ENCODE measurements around the gene MTMR2.

The MTMR2 gene

DNA sequence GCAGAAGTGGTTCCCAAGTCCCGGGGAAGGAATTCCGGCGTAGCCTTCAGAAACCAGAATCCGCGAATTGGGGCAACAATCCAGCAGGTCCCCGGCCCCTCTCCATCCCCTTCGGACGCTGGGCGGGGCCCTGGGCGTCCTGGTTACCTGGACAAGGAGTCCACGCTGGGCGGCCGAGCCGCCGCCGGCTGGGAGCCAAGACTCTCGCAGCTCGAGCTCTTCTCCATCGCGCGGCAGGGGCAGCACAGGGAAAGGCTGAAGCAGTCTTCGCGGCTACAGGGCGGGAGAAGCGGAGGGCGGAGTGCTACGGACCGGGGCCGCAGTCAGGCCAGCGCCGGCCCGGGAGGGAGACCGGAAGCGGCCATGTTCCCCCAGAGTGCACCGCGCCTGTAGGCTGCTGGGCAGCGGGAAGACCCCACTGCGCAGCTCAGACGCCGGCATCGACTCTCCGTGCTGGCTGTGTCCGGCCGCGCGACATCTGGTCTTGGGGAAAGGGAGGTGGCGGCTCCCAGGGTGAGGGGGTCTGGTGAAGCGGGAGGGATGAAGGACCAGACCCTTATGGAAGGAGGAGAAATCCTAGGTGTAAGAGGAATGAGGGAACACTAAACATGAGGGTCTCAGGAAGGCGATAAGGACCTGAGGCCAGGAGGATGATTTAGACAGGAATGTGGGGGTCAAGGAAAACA, at the start of gene MTMR2:
Gene MTMR2 (minus strand): TSS at position 380 of the 686 bp plus-strand sequence. CDS start 153 bp downstream, at position 227.
- peak; percentile 42 for DNase-seq

DNA sequence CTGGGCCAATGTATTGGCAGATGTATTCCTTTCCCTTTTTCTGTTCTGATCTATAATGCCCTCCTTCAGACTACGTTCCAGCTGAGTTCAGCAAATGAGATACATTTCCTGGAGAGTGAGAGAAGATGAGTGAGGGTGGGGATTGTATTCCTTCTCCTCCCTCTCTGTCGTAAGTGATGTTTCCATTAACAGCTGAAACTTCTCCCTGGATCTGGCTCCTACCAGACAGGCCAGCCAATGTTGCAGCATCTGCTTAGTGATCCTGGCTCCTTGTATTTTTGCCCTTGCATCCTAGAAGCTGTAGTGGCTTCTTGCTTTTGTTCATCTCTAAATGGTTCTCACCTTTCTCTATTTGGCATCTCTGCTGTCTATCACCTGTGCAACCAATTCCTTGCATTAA, 48.2 kb upstream of the MTMR2 start:
- DNase-seq, result no peak

DNA sequence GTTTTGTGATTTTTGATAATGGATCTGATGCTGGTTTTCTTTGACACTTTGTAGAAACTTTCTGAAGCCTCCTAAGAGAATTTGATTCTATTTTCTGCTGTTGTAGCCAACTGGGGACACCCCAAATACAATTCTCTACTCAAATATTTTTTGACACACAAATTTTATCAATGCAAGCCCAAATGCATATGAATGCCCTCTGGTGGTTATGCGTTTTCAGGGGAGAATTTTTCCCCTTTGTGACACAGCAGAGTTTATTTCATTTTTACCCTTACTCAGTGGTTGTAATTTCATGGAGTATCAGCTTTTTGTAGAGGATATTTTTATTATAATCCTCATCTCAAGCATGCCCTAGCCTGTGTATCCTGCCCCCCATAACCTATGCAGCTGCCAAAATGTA, 44.7 kb upstream of the MTMR2 start:
- no peak for DNase-seq

DNA sequence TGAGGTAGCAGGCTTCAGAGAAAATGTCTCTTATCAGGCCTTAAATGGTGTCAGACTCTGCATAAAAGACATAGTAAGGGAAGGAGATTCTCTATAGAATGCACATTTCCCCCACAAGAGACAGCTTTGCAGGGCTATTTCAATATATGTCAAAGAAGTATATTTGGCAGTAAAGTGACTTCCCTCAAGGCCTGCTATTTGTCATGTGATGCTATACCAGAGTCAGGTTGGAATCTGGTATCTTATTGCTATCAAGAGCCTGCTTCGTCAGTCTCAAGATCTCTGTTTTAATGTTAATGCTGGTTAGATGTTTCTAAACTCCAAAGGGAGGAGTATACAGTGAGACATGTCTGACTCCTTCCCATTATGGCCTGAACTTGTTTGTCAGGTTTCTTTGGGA, 40.4 kb upstream of the MTMR2 start:
- no peak for DNase-seq

DNA sequence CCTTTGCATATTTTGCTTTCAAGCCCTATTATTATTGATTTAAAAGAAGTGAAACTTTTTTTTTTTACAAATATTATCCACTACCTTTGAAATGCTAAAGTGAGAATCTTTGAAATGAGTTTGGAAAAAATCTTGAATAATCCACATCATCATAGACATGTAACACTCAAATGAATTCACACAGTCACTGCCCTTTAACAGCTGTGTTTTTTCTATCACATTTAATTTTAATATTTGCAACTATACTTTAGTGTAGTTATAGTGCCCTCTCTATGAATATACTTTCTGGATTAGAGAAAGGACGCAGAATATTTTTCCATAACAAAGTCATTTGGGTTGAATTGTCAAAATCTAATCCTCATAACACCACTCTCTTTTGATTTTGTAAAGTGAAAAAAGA, 37.9 kb upstream of the MTMR2 start:
- DNase-seq, result no peak

DNA sequence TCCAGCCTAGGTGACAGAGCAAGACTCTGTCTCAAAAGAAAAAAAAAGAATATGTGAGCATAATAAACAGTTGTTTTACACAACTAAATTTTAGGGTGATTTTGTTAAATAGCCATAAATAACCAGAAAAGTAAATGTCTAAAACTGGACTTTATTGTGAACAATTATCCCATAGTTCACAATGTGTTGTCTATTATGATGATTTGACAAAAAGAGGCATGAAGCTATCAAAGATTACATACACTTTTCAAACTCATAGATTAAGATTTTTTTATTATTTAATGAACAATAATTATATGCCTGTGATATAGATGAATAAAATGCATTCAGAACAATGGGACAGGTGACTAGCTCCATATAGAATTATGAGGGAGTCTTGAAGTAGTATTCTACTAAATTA, 27.0 kb upstream of the MTMR2 start:
- no peak for DNase-seq

DNA sequence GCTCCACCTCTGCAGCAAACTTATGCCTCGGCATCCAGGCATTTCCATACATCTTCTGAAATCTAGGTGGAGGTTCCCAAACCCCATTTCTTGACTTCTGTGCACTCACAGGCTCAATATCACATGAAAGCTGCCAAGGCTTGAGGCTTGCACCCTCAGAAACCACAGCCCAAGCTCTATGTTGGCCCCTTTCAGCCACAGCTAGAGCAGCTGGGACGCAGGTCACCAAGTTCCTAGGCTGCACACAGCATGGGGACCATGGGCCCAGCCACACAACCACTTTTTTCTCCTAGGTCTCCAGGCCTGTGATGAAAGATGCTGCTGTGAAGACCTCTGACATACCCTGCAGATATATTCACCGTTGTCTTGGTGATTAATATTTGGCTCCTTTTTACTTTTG, 24.7 kb upstream of the MTMR2 start:
- DNase-seq, result no peak

DNA sequence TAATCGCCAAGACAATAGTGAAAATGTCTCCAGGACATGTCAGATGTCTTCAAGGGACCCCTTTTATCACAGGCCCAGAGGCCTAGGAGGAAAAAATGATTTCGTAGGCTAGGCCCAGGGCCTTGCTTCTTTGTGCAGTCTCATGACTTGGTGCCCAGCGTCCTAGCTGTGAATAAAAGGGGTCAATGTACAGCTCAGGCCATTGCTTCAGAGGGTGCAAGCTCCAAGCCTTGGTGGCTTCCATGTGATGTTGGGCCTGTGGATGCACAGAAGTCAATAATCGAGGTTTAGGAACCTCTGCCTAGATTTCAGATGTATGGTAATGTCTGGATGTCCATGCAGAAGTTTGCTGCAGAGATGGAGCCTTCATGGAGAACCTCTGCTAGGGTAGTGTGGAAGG, 20.7 kb upstream of the MTMR2 start:
- DNase-seq, result no peak

DNA sequence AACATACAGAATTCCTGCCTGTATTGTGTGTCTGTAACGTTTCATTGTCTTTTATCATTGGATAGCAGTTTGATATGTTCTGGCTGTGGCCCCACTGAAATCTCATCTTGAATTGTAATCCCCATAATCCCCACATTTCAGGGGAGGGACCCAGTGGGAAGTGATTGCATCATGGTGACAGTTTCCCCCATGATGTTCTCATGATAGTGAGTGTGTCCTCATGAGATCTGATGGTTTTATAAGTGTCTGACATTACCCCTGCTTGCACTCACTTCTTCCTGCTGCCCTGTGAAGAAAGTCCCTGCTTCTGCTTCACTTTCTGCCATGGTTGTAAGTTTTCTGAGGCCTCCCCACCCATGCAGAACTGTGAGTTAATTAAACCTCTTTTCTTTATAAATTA, 19.6 kb upstream of the MTMR2 start:
- DNase-seq, result no peak

DNA sequence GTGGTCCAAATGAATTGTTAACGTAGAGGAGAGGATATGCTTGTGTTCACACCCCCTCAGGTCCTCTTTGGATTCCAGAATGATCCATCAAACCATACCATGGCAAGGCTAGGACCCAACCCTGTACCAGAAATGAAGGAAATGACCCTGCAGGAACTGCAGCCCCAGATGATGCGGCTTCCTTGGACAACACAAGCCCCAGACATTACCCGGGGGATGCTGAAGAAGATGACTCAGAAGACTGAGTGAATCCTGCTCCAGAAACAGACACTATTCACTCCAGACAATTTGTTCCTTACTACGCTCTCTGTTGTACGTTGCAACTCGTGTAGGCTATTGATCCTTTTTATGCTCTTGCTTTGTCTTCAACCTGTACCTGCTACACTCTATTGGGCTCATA, 15.2 kb upstream of the MTMR2 start:
- no peak for DNase-seq

DNA sequence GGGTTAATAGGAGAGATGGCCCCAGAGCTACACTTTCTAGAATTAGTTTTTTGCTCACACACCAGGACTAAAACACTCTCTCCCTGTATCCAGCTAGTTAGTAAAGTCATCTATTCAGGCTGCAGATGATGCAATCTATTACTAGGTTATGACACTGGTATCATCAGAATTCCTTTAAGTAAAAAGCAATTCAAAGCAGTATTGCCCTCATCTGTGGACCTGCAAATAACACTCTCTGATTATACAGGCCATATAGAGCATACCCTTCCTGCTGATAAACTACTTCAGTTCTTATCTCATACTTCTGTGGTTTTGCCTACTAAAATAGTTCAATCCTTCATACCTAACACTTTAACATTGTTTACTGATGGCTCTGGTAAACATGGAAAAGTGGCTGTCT, 13.5 kb upstream of the MTMR2 start:
- no peak for DNase-seq

DNA sequence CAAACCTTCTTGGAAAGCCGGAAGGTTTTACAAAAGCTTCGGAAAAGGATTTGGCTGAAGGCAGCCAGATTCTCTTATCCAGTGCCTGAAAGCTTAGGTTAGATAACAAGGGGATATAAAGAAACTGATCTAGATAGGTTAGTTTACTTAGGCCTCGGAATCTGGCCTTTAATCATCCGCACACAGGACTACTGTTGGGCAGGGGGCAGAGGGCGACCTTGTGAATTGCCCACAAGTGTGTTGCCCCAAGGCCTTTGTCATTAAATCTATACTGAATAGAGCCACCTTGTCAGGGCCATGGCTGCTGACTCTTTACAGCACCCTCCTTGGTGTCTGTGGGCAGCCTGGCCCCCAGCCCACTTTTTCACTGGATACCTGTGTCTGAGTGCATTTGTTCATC, 9.7 kb upstream of the MTMR2 start:
- no peak for DNase-seq

DNA sequence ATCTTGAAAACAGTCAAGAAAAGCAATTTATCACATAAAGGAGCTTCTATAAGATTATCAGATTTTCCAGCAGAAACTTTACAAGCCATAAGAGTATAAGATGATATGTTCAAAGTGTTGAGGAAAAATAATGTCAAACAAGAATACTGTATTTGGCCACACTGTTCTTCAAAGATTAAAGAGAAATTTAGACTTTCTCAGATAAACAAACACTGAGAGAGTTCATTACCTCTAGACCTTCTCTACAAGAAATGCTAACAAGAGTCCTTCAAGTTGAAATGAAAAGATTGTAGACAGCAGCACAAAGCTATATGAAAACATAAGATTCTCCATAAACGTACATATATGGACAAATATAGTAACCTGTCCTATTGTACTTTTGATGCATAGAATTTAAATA, 8.0 kb upstream of the MTMR2 start:
- no peak for DNase-seq

DNA sequence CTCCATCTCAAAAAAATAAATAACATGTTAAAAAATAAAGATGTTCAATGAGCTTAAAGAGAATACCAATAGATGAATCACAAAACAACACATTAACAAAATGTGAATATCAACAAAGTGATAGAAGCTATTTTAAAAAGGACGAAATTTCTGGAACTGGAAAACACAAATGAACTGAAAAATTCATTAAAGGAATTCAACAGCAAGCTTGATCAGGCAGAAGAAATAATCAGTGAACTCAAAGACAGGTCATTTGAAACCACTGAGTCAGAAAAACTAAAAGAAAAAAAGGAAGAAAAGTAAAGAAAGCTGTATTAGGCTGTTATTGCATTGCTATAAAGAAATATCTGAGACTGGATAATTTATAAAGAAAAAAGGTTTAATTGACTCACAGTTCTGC, 7.0 kb upstream of the MTMR2 start:
- DNase-seq, result no peak

DNA sequence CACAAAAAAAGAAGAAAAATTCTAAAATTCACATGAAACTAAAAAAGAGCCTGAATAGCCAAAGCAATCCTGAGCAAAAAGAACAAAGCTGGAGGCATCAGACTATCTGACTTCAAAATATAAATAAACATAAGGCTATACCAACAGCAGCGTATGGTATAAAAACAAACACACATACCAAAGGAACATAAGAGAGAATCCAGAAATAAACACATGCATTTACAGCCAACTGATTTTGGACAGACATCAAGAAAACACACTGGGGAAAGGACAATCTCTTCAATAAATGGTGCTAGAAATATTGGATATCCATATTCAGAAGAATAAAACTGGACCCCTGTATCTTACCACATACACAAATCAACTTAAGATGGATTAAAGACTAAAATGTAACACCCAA, 2.8 kb upstream of the MTMR2 start:
- no peak for DNase-seq

DNA sequence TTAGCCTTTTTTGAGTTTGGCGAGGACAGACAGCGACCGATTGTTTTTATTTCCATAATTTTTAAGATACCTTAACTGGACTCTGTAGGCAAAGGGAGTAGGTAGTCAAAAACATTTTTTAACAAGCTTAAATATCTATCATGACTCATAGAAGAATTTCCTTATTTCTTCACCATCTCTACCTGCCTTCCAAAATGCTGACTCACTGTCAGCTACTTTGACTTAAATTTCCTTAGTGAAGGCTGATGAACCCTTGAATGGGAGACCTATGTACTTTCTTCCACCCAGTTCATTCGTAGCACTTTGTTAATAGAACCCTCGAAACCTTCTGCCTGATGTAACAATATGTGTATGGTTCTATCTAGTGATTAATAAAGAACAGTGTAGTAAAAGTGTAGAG, 1.1 kb upstream of the MTMR2 start:
- no peak for DNase-seq

DNA sequence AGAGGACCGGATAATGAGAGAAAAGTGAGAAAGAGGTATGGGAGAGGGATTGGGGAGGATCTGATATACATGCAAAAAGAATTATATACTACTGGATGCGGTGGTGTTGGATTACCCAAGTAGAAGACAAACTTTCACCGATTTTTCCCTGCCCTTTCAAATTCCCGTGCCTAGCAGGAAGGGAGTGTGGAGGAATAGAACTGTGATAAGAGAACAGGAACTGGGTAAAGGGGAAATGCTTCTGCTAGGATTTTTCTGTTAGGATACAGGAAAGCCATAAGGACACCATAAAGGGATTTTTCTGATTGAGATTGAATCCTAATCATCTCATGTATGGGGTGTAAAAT, 480 bp upstream of the MTMR2 start:
- DNase-seq, result no peak

DNA sequence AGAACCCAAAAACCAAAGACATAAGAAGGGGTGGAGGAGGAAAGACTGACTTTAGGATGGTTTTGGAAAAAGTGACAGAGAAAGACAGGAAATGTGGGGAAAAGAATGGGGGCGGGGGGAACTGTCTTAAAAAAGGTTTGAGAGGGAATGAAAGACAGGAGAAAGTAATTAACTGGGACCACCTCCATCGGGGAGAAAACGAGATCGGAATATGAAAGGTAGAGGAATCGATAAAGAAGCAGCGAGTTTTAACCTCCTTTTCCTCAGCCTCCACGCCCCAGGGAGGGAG, 524 bp downstream of the MTMR2 start:
- no peak for DNase-seq

DNA sequence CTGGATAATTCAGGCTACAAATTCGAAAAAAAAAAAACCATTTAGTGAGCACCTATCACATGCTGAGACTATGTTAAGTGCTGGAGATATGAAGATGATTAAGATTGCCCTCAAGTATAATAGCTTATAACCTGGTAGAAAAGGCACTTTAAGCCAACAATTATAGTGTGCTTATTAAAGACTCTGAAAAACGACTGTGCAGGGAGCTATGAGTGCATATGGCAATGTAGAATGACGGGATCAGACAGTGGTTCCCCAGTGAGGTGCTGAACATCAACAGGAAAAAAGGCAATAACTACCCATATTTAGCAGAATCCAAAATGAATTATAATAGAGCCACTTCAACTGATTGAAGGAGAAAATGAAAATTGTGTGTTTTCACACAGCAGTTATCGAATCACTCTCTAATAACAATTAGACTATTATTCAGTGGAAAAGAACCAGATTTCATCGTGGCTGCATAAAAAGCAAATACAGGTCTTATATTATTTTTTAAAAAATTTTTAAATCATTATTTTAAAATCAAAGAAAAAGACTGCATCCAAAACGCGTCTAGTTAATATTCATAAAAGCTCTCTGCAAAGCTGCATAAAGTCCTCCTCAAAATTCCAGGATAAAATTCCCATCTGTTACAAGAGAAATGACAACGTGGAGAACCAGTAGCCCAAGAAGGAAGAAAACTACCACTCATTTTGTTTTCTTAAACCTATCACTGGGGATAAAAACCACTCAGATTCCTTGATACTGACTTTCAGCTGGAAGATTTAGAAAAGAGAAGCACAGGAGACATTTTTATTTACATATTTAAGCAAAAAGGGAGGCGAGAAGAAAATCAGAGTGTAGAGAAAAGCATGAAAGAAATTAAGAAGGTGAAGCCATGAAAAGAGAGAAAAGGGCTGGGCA, 1.1 kb downstream of the MTMR2 start:
- no peak for DNase-seq

DNA sequence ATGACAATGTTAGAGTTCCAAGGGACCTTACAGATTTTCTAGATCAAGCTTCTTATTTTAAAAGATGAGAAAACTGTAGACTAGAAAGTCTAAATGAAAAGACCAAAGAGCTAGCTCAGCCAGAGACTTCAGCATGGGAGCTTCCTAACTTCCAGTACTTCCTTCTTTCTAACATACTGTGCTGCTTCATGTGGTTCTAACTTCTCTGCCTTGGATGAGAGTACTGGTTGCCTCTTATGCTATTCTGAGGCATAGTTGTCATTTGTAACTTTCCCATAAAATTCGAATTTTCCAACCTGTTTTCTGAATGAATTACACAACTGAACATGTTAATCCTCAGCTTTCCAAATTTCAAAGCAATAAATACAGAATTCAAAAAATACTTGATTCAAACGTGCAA, 1.8 kb downstream of the MTMR2 start:
- DNase-seq, result no peak

DNA sequence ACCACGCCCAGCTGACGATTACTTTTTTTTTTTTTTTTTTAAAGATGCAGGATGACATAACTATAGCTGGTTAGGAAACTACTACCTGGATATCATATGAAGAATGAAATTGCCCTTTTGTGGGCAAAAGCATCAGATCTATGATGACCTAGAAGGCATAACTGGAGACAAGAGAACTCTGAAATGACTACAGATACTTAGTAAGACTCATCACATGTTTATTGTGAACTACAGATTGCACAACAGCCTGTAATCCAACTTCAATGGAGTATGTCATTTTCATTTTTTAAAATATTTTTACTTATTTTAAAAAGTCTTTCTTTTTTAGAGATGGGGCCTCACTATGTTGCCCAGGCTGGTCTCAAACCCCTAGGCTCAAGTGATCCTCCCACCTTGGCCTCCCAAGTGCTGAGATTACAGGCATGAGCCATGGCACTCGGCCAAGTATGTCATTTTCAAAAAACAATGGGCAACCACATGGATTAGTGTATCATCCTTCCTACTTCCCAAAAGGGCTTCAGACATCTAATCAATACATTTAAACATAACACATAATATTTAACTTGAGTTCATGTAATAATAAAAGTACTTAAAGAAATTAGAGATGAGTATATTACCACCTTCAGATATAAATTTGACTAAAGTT, 3.3 kb downstream of the MTMR2 start:
- no peak for DNase-seq

DNA sequence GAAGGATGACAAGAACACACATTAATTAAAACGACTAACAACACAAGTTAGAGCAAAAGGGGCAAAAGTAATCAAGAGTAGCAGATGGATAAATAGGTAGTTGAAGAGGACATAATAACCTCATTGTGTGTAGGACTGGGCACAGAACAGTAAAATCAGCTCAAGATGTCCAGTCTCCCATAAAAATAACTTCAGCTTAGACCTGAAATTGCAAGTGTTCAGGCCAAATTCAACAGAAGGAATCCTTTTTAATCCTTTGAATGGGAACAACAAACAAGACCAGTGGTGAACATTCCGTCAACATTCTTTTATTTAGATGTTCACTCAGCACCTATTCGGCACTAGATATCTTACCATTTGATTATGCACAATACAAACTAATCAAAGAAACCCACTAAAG, 4.4 kb downstream of the MTMR2 start:
- DNase-seq, result no peak

DNA sequence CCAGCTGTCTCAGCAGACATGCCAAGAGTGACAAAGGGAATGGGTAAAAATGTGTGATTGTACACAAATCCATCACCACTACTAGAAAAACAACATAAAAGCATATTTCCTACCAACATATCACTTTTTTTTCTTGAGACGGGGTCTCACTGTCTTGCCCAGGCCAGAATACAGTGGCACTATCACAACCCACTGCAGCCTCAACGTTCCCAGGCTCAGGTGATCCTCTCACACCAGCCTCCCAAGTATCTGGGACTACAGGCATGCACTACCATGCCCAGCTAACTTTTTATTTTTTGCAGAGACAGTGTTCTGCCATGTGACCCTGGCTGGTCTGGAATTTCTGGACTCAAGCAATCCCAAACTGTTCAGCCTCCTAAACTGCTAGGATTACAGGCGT, 5.2 kb downstream of the MTMR2 start:
- no peak for DNase-seq

DNA sequence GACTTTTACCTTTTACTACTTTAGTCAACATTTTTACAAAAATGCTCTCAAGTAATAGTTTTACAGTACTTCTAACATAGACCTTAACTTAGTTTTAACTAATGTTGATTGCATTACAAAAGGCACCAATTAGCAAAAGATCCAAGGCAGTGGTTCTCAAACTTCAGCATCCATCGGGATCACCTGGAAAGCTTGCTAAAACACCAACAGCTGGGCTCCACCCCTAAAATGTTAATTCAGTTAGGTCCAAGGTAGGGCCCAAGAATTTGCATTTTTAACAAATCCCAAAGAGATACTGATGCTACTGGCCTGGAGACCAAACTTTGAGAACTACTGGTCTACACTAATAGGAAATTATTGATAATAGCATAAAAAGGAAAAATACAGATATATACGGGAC, 5.9 kb downstream of the MTMR2 start:
- DNase-seq, result no peak
